GM12878 (cell line): ENCODE data around the gene GALC. TPM values are rescaled to one million over a fixed set of nuclear protein-coding genes. Genes with fewer than 3 reads are reported as not detected.
A peak's percentile ranks its signal among the peaks of the same experiment; 100 is the strongest.

ENCODE experiments used
- ATF3 ChIP-seq: IDR thresholded peaks from 2 replicates; pipeline ENCODE4 v1.6.1; 2011; ENCODE audit warnings: low read depth, mild to moderate bottlenecking, low read length, moderate library complexity, borderline replicate concordance; ENCODE audit errors: extremely low read depth
- BCLAF1 ChIP-seq: fragments of 450-650 bp; IDR thresholded peaks from 2 replicates; pipeline ENCODE4 v1.6.1; 2017; ENCODE audit warnings: antibody characterized with exemption, mild to moderate bottlenecking, moderate library complexity
- BRCA1 ChIP-seq: IDR thresholded peaks from 2 replicates; pipeline ENCODE4 v1.6.1; 2011; ENCODE audit warnings: low read depth, low read length, improper control_type of control experiment
- CBFB ChIP-seq: IDR thresholded peaks from 2 replicates; pipeline ENCODE4 v1.6.1; 2016; ENCODE audit warnings: antibody characterized with exemption, low read depth
- CBX5 ChIP-seq: sonication (generic); IDR thresholded peaks from 2 replicates; pipeline ENCODE4 v1.6.1; 2016; ENCODE audit warnings: low read depth, moderate library complexity, mild to moderate bottlenecking, inconsistent platforms
- FOXM1 ChIP-seq: IDR thresholded peaks from 2 replicates; pipeline ENCODE4 v1.6.1; 2012; ENCODE audit warnings: low read depth, mild to moderate bottlenecking, inconsistent platforms, low read length, moderate library complexity
- IRF3 ChIP-seq: fragments of 450-650 bp; IDR thresholded peaks from 2 replicates; pipeline ENCODE4 v1.6.1; 2014; ENCODE audit warnings: mild to moderate bottlenecking
- NFYA ChIP-seq: IDR thresholded peaks from 2 replicates; pipeline ENCODE4 v1.6.1; 2011; ENCODE audit warnings: low read depth, mild to moderate bottlenecking, low read length, improper control_type of control experiment, borderline replicate concordance
- PAX5 ChIP-seq: IDR thresholded peaks from 2 replicates; pipeline ENCODE4 v1.6.1; 2011; ENCODE audit warnings: low read depth, low read length, borderline replicate concordance
- RAD21 ChIP-seq: IDR thresholded peaks from 2 replicates; pipeline ENCODE4 v1.6.1; 2011; ENCODE audit warnings: mild to moderate bottlenecking, low read depth, low read length, moderate library complexity; ENCODE audit not compliant: insufficient read depth
- SMC3 ChIP-seq: IDR thresholded peaks from 2 replicates; pipeline ENCODE4 v1.6.1; 2011; ENCODE audit warnings: low read length, improper control_type of control experiment, borderline replicate concordance
- STAT1 ChIP-seq: fragments of 450-650 bp; conservative IDR thresholded peaks from 2 replicates; pipeline ENCODE4 v1.6.1; 2014; ENCODE audit warnings: antibody characterized with exemption, mild to moderate bottlenecking
- TBL1XR1 ChIP-seq: IDR thresholded peaks from 2 replicates; pipeline ENCODE4 v1.6.1; 2012; ENCODE audit warnings: low read depth, low read length, improper control_type of control experiment
- ZBTB33 ChIP-seq: fragments of 450-650 bp; IDR thresholded peaks from 2 replicates; pipeline ENCODE4 v1.6.1; 2017; ENCODE audit warnings: mild to moderate bottlenecking
- ZNF274 ChIP-seq: IDR thresholded peaks from one replicate; pipeline ENCODE4 v1.8.0; 2011; ENCODE audit not compliant: insufficient read length, insufficient read depth
- polyA plus RNA-seq, 11 experiments: library from polyadenylated mRNA; depleted of rRNA in 4 of 11; unstranded in 6 of 11; stranded (reverse) in 5 of 11; fragments of >200 nt; fragmentation: Nextera tagmentation in 4 of 11; fragmentation: Illumina TruSeq in 1 of 11; extraction: Ambion mirVana in 4 of 11; extraction: Trizol in 1 of 11; gene quantifications; 1 replicate in 1 of 11; 2 replicates in 10 of 11; pipeline versions ENCODE4 v1.2.1 to v1.2.3, GENCODE V29; 2011 to 2016; ENCODE audit warnings: inconsistent platforms in 2 of 11, missing spikeins in 2 of 11, low read depth in 1 of 11
- total RNA-seq, 4 experiments: library from RNA; depleted of rRNA in 3 of 4; stranded (reverse); fragments of >200 nt in 3 of 4; fragmentation: Illumina TruSeq in 1 of 4; extraction: Trizol in 1 of 4; gene quantifications; 2 replicates each; pipeline versions ENCODE4 v1.2.1 to v1.2.3, GENCODE V29; 2013 to 2021
- TF ChIP-seq, protein P1 (sequence below): IDR thresholded peaks from 2 replicates; pipeline ENCODE4 v1.6.1; 2011; ENCODE audit warnings: mild to moderate bottlenecking, low read depth, low read length, moderate library complexity; ENCODE audit not compliant: insufficient replicate concordance

Gene GALC
- total and polyA plus RNA-seq, 10 of the 15 experiments (the other 5 are each of a cell fraction or from before 2014, with no cell fraction given) = 1.3 to 14.0 (median 4.5) TPM

- TF ChIP-seq ZNF274 = no peak
- no peak for TF ChIP-seq CBFB
- TF ChIP-seq ATF3 = peak; percentile 6; the same call in 1 of the 2 replicates
- TF ChIP-seq FOXM1 = peak; percentile 82; the same call in 1 of the 2 replicates
- TF ChIP-seq BCLAF1 = no peak
- no peak for TF ChIP-seq BRCA1
- TF ChIP-seq PAX5 = peak; percentile 69; the same call in 1 of the 2 replicates
- no peak for TF ChIP-seq CBX5
- TF ChIP-seq IRF3 = no peak
- TF ChIP-seq, protein P1, sequence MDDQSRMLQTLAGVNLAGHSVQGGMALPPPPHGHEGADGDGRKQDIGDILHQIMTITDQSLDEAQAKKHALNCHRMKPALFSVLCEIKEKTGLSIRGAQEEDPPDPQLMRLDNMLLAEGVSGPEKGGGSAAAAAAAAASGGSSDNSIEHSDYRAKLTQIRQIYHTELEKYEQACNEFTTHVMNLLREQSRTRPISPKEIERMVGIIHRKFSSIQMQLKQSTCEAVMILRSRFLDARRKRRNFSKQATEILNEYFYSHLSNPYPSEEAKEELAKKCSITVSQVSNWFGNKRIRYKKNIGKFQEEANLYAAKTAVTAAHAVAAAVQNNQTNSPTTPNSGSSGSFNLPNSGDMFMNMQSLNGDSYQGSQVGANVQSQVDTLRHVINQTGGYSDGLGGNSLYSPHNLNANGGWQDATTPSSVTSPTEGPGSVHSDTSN = no peak
- no peak for TF ChIP-seq SMC3
- no peak for TF ChIP-seq RAD21
- no peak for TF ChIP-seq STAT1
- TF ChIP-seq NFYA = no peak
- no peak for TF ChIP-seq ZBTB33
- TF ChIP-seq TBL1XR1 = no peak; the same call in 1 of the 2 replicates
- TF ChIP-seq, all 136 proteins: peak for 44
These were observed 2.0 kb upstream of the GALC start (continued) for GRCh38 chr14:87994974-87995373.
